Chondrocyte (in vitro differentiated cells): ENCODE results near the gene GMEB2. TPM values are rescaled to one million over a fixed set of nuclear protein-coding genes. Genes with fewer than 3 reads are reported as not detected.

Experiments used
- DNase-seq: peaks from one replicate; pipeline ENCODE4 v3.0.0; 2021; ENCODE audit warnings: mixed read lengths, low spot score
- H3K27ac Mint-ChIP-seq: one replicate; pipeline ENCODE4 v1.8.0; 2021; ENCODE audit warnings: mild to moderate bottlenecking, moderate library complexity, mixed read lengths; ENCODE audit not compliant: unreplicated experiment
- H3K27me3 Mint-ChIP-seq: 2 replicates; pipeline ENCODE4 v1.8.0; 2021; ENCODE audit warnings: low read depth, mixed read lengths
- H3K36me3 Mint-ChIP-seq: 2 replicates; pipeline ENCODE4 v1.8.0; 2021; ENCODE audit warnings: low read depth, mixed read lengths
- H3K4me1 Mint-ChIP-seq: 2 replicates; pipeline ENCODE4 v1.8.0; 2021; ENCODE audit warnings: low read depth, mild to moderate bottlenecking, mixed read lengths
- H3K4me3 Mint-ChIP-seq: one replicate; pipeline ENCODE4 v1.8.0; 2021; ENCODE audit warnings: mild to moderate bottlenecking, moderate library complexity, mixed read lengths; ENCODE audit not compliant: unreplicated experiment
- H3K9me3 Mint-ChIP-seq: 2 replicates; pipeline ENCODE4 v1.8.0; 2021; ENCODE audit warnings: low read depth, mixed read lengths
- CTCF ChIP-seq: fragments of 200-600 bp; sonication (generic); IDR thresholded peaks from 2 replicates; pipeline ENCODE4 v1.5.0; 2021; ENCODE audit warnings: antibody characterized with exemption, mild to moderate bottlenecking, moderate library complexity
- total RNA-seq: library from RNA; stranded (reverse); gene quantifications from 3 replicates; pipeline ENCODE4 v1.2.1, GENCODE V29; 2021

GMEB2 gene
- total RNA-seq, 1 donor from 2014 or later = 8.5 TPM

DNA sequence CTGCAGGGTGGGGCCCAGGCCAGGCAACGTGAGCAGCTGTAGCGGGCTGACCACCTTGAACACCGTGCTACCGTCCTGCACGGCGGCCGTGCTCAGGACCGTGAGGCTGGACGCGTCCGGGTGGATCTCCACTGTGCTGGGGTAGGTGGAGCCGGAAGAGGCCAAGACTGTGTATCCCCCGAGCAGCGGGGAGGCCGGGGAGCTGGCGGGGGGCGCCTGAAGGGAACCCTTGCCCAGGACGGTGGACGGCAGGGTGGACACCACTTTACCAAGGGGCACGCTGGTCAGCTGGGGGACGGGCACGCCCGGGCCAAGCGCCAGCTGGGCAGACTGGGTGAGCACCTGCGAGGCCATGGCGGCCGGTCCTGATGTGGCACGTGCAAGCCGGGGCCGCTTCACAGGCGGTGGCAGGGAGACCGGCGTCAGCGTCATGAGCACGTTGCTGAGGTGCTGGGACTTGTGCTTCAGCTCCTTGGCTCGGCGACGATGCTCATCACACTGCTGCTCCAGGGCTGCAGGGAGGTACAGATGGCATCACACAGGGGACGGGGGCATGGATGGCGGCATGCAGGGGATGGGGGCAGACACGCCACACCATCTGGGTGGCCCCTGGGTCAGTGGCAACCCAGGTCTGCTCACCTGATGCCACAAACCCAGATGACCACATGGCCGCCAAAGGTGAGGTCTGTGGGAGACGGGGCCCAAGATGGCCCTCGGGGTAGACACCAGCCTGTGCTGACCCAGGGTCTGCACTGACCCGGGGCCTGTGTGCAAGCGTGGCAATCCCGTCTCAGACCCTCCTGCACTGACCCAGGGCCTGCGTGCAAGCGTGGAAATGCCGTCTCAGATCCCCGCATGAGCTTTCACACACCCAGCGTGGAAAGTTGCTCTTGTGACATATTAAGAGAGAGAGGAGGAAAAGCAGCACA lies 36.4 kb downstream of the GMEB2 start:
- Mint-ChIP-seq H3K27ac (no peak overlapping the region), H3K9me3 (no peaks in the 10 kb centered on the region), H3K4me1 (no peaks in the 10 kb centered on the region), H3K4me3 (no peak overlapping the region), H3K36me3 (peaks cover 20% of the 10 kb centered on the region), H3K27me3 (no peaks in the 10 kb centered on the region)
- DNase-seq = peak; percentile 92
- no peak for TF ChIP-seq CTCF

DNA sequence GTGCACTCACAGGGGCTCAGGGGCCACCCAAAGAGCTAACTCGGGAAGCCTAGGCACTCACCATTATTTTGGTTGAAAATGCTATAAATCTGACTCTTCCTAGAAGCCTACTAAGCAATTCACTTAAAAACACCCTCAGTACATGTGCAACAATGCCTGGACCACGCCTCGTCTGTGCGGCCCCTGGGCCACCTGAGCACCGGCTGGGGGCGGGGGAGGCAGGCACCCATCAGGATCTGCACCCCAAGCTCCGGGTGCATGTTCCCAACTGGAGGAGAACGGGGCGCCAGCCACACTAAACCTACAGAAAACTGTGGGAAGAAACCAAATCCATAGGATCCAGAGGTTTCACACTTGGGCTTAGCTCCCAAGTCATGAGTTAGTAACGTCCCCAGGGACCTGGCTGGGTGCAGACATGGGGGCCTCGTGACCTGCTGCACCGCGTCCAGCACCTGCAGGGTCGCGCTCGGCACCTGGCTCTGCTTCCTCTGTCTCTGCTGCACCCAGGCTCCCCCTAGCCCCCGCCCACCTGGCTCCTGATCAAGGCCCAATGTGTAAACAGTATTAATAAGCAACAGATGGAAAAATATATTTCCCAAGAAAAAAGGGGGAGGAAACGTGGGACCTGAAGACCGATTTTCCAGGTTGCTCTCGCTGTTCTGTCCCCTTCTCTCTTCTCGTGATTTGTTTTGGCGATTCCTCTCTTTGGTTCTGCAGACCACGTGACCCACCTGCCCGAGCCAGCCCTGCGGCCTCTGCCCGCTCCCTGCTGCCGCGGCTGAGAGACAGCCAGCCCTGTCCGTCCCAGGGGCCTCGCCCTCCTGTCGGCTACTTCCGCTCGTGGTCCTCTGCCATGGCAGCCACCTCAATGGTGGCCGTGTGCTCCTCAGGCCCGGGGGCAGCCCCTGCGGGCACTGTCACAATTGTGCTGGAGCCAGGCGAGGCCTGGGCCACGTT lies 37.4 kb downstream of the GMEB2 start:
- Mint-ChIP-seq H3K4me1 (no peaks in the 10 kb centered on the region), H3K9me3 (no peaks in the 10 kb centered on the region), H3K27me3 (no peaks in the 10 kb centered on the region), H3K4me3 (no peak overlapping the region), H3K36me3 (peaks cover 17% of the 10 kb centered on the region), H3K27ac (no peak overlapping the region)
- no peak for TF ChIP-seq CTCF
- peak; percentile 85 for DNase-seq

GRCh38 chr20:63588641-63589041 lies 38.3 kb downstream of the GMEB2 start:
- peak; percentile 81 for DNase-seq
- Mint-ChIP-seq H3K27me3 (no peaks in the 10 kb centered on the region), H3K36me3 (peaks cover 17% of the 10 kb centered on the region), H3K27ac (no peak overlapping the region), H3K4me3 (no peak overlapping the region), H3K9me3 (no peaks in the 10 kb centered on the region), H3K4me1 (no peaks in the 10 kb centered on the region)
- TF ChIP-seq CTCF = no peak

GRCh38 chr20:63587776-63588591 lies 38.9 kb downstream of the GMEB2 start:
- no peak for TF ChIP-seq CTCF
- DNase-seq = peak; percentile 68
- Mint-ChIP-seq H3K4me1 (peaks cover 3% of the 10 kb centered on the region), H3K36me3 (peaks cover 12% of the 10 kb centered on the region), H3K9me3 (no peaks in the 10 kb centered on the region), H3K27me3 (no peaks in the 10 kb centered on the region), H3K27ac (no peak overlapping the region), H3K4me3 (no peak overlapping the region)
